ENCODE data around the gene DPH1.
"Not testable (repeated sequence)": the region's sequence is repeated elsewhere in the genome, so short reads cannot be mapped to it uniquely, and the experiment has no call there.

The DPH1 gene

GRCh38 chr17:2029911-2030778 is at the start of gene DPH1:
TSS of gene DPH1 (plus strand) at chr17:2030153. CDS start at chr17:2030170, 17 bp downstream.
- H3K9me3 Mint-ChIP-seq, result no peaks in the 10 kb centered on the region
- peak within 1 kb of the TSS; percentile 93 for H3K4me3 Mint-ChIP-seq
- ATAC-seq (peak; percentile 95), DNase-seq (peak; percentile 86)
- no peaks in the 10 kb centered on the region for H3K36me3 Mint-ChIP-seq (ENCODE audit: low read depth)
- peaks cover 19% of the 10 kb centered on the region for H3K27me3 Mint-ChIP-seq
- H3K4me1 Mint-ChIP-seq, result peaks cover 27% of the 10 kb centered on the region
- peak within 1 kb of the TSS; percentile 56 for H3K27ac Mint-ChIP-seq

DNA sequence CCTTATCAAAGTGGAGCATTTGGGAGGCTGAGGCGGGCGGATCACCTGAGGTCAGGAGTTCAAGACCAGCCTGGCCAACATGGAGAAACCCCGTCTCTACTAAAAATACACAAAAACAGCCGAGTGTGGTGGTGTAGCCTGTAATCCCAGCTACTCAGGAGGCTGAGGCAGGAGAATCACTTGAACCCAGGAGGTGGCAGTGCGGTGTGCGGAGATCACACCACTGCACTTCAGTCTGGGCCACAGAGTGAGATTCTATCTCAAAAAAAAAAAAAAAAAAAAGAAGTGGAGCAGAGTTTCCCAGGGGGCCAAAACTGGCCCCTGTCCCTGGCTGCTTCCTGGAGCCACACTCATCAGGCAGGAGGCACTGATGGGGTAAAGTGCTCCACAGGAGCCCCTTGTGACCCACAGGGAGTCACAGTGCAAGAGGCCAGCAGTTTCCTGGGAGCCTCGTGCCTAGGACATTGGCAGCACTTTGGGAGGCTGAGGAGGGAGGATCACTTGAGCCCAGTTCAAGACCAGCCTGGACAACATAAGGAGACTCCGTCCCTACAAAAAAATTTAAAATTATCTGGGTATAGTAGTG is 49.2 kb upstream of the DPH1 start:
- H3K4me3 Mint-ChIP-seq, result no peak overlapping the region
- H3K27ac Mint-ChIP-seq, result no peak overlapping the region
- peaks cover 8% of the 10 kb centered on the region for H3K27me3 Mint-ChIP-seq
- H3K4me1 Mint-ChIP-seq, result peaks cover 7% of the 10 kb centered on the region
- DNase-seq (no peak), ATAC-seq (no peak)
- no peaks in the 10 kb centered on the region for H3K36me3 Mint-ChIP-seq (ENCODE audit: low read depth)
- H3K9me3 Mint-ChIP-seq, result no peaks in the 10 kb centered on the region

GRCh38 chr17:1982793-1983366 is 47.1 kb upstream of the DPH1 start:
- not testable (repeated sequence) for DNase-seq; H3K9me3 Mint-ChIP-seq; H3K4me1 Mint-ChIP-seq; H3K4me3 Mint-ChIP-seq; H3K36me3 Mint-ChIP-seq (ENCODE audit: low read depth); H3K27ac Mint-ChIP-seq; ATAC-seq; H3K27me3 Mint-ChIP-seq

GRCh38 chr17:1985093-1985492 is 44.9 kb upstream of the DPH1 start:
- ATAC-seq, result no peak
- Mint-ChIP-seq H3K27me3 (no peaks in the 10 kb centered on the region), H3K27ac (no peak overlapping the region), H3K36me3 (ENCODE audit: low read depth) (no peaks in the 10 kb centered on the region), H3K4me1 (no peaks in the 10 kb centered on the region), H3K4me3 (no peak overlapping the region), H3K9me3 (no peaks in the 10 kb centered on the region)
- DNase-seq, result no peak

- no peak overlapping the region for H3K27ac Mint-ChIP-seq
These were observed 44.3 kb upstream of the DPH1 start for GRCh38 chr17:1985686-1986085.

DNA sequence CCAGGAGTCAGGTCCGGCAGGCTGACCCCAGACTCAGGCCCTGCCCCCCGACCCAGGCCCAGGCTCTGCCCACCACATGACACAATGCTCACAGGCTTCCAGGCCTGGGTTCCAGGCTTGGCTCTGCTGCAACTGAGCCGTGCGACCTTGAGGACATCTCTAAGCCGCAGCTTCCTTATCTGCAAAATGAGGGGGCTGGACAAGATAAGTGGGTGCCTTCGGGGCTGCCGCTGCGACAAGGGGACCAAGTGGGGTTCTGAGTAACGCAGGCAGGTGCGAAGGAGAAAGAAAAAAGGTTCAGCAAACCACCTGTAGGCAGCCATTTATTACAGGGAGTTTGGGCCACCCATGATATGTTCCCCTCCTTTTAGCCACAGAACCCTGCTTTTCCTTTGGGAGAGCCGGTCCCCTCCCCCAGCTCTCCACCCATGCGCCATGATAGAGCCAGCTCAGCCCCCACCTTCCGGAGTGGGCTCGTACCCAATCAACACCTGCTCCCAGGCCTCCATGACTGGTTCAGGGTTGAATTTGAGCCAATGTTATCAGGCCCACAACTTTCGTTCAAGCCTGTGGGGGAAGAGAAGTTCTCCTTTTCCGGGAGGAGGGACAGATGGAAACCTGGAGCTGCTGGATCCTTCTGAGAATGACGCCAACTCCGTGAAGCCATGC is 43.0 kb upstream of the DPH1 start:
- H3K27me3 Mint-ChIP-seq, result peaks cover 2% of the 10 kb centered on the region
- H3K9me3 Mint-ChIP-seq, result no peaks in the 10 kb centered on the region
- no peak for DNase-seq
- no peak for ATAC-seq
- H3K36me3 Mint-ChIP-seq (ENCODE audit: low read depth), result no peaks in the 10 kb centered on the region
- no peaks in the 10 kb centered on the region for H3K4me1 Mint-ChIP-seq
- no peak overlapping the region for H3K27ac Mint-ChIP-seq
- H3K4me3 Mint-ChIP-seq, result no peak overlapping the region

More at GRCh38 chr17:1985686-1986085, 44.3 kb upstream of the DPH1 start:
- no peak for DNase-seq
- Mint-ChIP-seq H3K4me1 (no peaks in the 10 kb centered on the region), H3K4me3 (no peak overlapping the region), H3K36me3 (ENCODE audit: low read depth) (no peaks in the 10 kb centered on the region), H3K27me3 (no peaks in the 10 kb centered on the region), H3K9me3 (no peaks in the 10 kb centered on the region)
- ATAC-seq, result no peak

DNA sequence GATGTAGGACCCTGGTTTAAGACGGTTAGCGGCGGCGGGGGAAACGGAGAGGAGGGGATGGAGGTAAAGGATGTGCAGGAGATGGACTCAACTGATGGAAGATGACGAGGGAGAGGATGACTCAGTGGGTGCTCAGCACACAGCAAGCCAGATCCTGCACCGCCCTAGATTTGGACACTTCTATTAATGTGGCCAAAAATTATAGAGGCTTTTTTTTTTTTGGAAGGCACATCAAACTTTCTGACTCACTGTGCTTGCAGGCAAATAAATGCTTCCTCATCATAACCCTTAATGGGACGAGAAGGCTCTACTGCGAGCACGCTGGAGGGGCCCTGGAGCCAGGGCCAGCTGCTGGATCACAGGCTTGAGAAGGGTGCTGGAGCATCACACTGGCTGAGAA is 40.8 kb upstream of the DPH1 start:
- H3K27me3 Mint-ChIP-seq, result peaks cover 2% of the 10 kb centered on the region
- ATAC-seq (no peak), DNase-seq (no peak)
- no peaks in the 10 kb centered on the region for H3K4me1 Mint-ChIP-seq
- H3K36me3 Mint-ChIP-seq (ENCODE audit: low read depth), result no peaks in the 10 kb centered on the region
- no peak overlapping the region for H3K27ac Mint-ChIP-seq
- no peak overlapping the region for H3K4me3 Mint-ChIP-seq
- H3K9me3 Mint-ChIP-seq, result no peaks in the 10 kb centered on the region

DNA sequence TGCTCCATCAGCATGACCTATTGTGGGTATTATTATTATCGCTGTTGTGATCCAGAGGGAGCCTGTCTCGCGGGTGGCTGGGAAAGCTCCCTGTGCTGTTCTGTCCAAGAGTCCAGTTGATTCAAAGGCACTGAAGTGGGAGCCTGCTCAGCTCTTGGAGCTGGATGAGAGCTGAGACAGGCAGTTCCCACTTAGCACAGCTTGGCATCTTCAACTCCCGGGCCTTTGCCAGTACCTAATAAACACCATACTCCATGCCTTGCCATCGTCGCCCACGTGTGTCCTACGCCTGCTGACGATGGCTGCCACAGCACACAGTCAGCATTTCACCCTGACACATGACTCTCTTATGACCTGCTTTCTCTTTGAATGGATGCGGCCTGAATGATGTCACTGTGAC is 37.4 kb upstream of the DPH1 start:
- Mint-ChIP-seq H3K27me3 (peaks cover 12% of the 10 kb centered on the region), H3K27ac (no peak overlapping the region), H3K4me1 (no peaks in the 10 kb centered on the region), H3K36me3 (ENCODE audit: low read depth) (no peaks in the 10 kb centered on the region), H3K4me3 (no peak overlapping the region), H3K9me3 (no peaks in the 10 kb centered on the region)
- no peak for ATAC-seq
- DNase-seq, result no peak

- H3K9me3 Mint-ChIP-seq, result no peaks in the 10 kb centered on the region
- no peak overlapping the region for H3K4me3 Mint-ChIP-seq
- no peaks in the 10 kb centered on the region for H3K36me3 Mint-ChIP-seq (ENCODE audit: low read depth)
- no peak overlapping the region for H3K27ac Mint-ChIP-seq
- H3K4me1 Mint-ChIP-seq, result no peaks in the 10 kb centered on the region
- peaks cover 22% of the 10 kb centered on the region for H3K27me3 Mint-ChIP-seq
- ATAC-seq (no peak), DNase-seq (no peak)
These were observed 35.2 kb upstream of the DPH1 start for GRCh38 chr17:1994707-1995106.

- Mint-ChIP-seq H3K9me3 (no peaks in the 10 kb centered on the region), H3K4me1 (no peaks in the 10 kb centered on the region), H3K27ac (no peak overlapping the region), H3K4me3 (no peak overlapping the region), H3K27me3 (peaks cover 27% of the 10 kb centered on the region), H3K36me3 (ENCODE audit: low read depth) (no peaks in the 10 kb centered on the region)
- DNase-seq (no peak), ATAC-seq (no peak)
These were observed 34.5 kb upstream of the DPH1 start for GRCh38 chr17:1995321-1995892.

- ATAC-seq (no peak), DNase-seq (no peak)
- H3K36me3 Mint-ChIP-seq (ENCODE audit: low read depth), result no peaks in the 10 kb centered on the region
- H3K4me3 Mint-ChIP-seq, result no peak overlapping the region
- H3K4me1 Mint-ChIP-seq, result no peaks in the 10 kb centered on the region
- H3K27me3 Mint-ChIP-seq, result peaks cover 27% of the 10 kb centered on the region
- no peaks in the 10 kb centered on the region for H3K9me3 Mint-ChIP-seq
- H3K27ac Mint-ChIP-seq, result no peak overlapping the region
These were observed 33.8 kb upstream of the DPH1 start for GRCh38 chr17:1995907-1996799.

DNA sequence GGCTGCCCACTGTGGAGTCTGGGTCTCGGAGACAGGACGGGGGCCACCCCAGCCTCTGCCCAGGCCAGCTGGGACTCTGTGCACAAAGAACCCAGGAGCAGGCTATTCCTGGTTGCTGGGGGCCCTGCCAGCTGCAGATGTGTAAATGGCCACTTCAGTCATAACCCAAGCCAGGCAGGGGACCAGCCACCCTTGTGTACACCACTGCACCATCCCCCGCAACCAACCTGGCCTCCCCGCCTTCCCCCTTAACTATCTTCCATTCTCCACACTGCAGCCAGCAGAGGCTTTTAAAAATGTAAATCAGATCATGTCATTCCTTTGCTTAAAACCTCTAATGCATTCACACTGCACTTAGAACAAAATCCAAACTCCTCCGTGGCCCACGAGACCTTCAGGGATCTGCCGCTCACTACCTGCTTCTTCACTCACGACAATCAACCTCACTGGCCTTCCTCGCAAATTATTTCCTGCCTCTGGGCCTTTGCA is 33.1 kb upstream of the DPH1 start:
- ATAC-seq (no peak), DNase-seq (no peak)
- Mint-ChIP-seq H3K9me3 (no peaks in the 10 kb centered on the region), H3K27ac (no peak overlapping the region), H3K36me3 (ENCODE audit: low read depth) (no peaks in the 10 kb centered on the region), H3K27me3 (peaks cover 26% of the 10 kb centered on the region), H3K4me3 (no peak overlapping the region), H3K4me1 (no peaks in the 10 kb centered on the region)

- peaks cover 26% of the 10 kb centered on the region for H3K27me3 Mint-ChIP-seq
- no peak overlapping the region for H3K4me3 Mint-ChIP-seq
These were observed 32.5 kb upstream of the DPH1 start for GRCh38 chr17:1997289-1997926.

More at GRCh38 chr17:1997289-1997926, 32.5 kb upstream of the DPH1 start:
- no peak overlapping the region for H3K27ac Mint-ChIP-seq
- DNase-seq (no peak), ATAC-seq (no peak)
- no peaks in the 10 kb centered on the region for H3K4me1 Mint-ChIP-seq
- no peaks in the 10 kb centered on the region for H3K9me3 Mint-ChIP-seq
- H3K36me3 Mint-ChIP-seq (ENCODE audit: low read depth), result no peaks in the 10 kb centered on the region
